ENCODE measurements around the gene RNU6-9.

Gene RNU6-9

DNA sequence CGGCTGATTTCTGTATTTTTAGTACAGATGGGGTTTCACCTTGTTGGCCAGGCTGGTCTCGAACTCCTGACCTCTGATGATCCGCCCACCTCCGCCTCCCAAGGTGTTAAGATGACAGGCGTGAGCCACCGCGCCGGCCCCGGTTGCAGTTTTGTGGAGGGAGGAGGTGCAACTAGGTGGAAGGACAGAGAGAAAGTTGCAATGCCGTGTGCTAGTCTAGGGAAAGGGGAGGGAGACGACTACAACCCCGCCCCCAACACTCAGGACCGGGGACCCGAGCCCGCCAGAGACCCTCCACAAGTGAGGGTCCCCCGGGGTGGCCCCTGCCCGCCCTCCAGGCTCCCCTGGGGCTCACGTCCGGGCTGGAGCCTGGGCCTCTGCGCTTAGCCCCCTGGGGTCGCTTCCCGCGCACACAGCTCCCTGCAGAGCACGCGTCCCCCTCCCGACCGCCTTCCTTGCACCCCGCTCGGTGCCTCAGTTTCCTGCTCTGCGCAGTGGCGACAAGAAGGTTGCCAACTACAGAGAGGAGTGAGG, 31.3 kb downstream of the RNU6-9 start:
- Histone ChIP-seq H3K4me1 (ENCODE audit: control insufficient read depth, insufficient read depth, low read length) (peaks cover 36% of the 10 kb centered on the region), H3K36me3 (ENCODE audit: control insufficient read depth in 2 of 2, insufficient read depth in 2 of 2, low read length in 2 of 2) (no peaks in the 10 kb centered on the region), H3K27ac (ENCODE audit: low read length) (no peak overlapping the region), H3K4me3 (ENCODE audit: low read length in 2 of 2) (peak overlapping the region; percentile 76 to 81), H3K9ac (ENCODE audit: low read length in 2 of 2) (peak overlapping the region; percentile 25 to 36), H3K9me3 (ENCODE audit: control insufficient read depth in 2 of 2, low read length in 2 of 2) (no peaks in the 10 kb centered on the region), H3K27me3 (ENCODE audit: control insufficient read depth in 1 of 2, insufficient read depth in 2 of 2, low read length in 2 of 2) (peaks cover 7 to 18% of the 10 kb centered on the region in 2 donors)

DNA sequence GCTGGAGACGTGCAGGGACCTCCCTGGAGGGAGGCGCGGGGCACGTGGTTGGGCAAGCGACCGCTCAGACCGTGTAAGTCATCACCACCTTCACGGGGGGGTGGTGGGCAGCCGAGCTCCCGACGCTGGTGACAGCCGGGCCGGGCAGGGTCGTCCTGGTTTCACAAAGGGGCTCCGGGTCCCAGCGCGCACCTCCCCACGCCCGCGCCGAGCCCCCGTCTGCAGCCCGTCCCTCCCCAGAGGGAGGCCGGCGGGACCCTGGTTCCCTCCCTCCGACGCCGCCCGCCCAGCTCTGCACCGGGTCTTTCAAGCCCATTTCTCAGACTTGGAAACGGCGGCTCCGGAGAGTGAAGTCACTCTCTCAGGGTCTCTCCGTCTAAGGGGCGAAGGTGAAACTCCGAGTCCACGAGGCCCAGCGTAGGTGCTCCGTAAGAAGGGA, 31.8 kb downstream of the RNU6-9 start:
- Histone ChIP-seq H3K27ac (ENCODE audit: low read length) (peak overlapping the region; percentile 31), H3K4me3 (ENCODE audit: low read length in 2 of 2) (peak overlapping the region; percentile 76 to 81), H3K9me3 (ENCODE audit: control insufficient read depth in 2 of 2, low read length in 2 of 2) (no peaks in the 10 kb centered on the region), H3K9ac (ENCODE audit: low read length in 2 of 2) (peak overlapping the region; percentile 25 to 36), H3K27me3 (ENCODE audit: control insufficient read depth in 1 of 2, insufficient read depth in 2 of 2, low read length in 2 of 2) (peaks cover 6 to 13% of the 10 kb centered on the region in 2 donors), H3K36me3 (ENCODE audit: control insufficient read depth in 2 of 2, insufficient read depth in 2 of 2, low read length in 2 of 2) (no peaks in the 10 kb centered on the region), H3K4me1 (ENCODE audit: control insufficient read depth, insufficient read depth, low read length) (peaks cover 31% of the 10 kb centered on the region)

DNA sequence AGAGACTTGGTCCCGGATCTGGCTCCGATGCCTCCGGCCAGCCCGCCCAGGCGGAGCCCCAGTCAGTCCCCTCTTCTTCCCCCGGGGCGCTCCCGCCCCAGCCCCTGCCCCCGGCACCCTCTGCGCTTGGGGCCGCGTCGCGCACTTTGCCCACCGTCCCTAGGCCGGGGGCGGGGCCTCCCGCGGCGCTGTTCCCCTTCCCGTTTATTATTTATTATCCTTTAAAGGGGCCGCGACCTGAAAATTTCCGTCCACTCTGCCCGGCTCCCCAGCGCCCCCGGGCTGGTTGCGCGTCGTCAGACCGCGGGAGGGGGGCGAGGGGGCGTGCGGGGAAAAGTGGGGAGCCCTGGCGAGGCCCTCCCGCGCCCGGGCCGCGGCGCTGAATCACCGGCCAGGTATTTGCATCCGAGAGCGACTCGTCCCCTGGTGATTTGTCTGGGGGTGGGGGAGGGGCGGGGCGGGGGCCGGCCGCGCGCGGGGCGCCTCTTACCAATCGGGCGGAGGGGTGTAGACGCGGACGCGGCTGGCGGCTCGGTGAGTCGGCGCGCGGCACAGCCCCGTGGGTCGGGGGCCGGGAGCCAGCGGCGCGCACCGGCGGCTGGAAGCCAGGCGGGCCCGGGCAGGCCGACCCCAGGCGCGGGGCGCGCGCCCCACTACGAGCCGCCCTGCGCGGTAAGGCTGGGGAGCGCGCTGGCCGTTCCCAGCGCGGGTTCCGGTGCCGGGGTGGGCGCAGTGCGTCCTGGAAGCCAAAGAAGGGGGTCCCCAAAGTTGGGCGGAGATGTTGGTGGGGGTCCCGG, 32.4 kb downstream of the RNU6-9 start, which contains the start of gene ARID3A:
ARID3A (plus strand) TSS at position 510 of the 797 bp plus-strand sequence. CDS start 3,494 bp downstream, outside the sequence.
- Histone ChIP-seq H3K9me3 (ENCODE audit: control insufficient read depth in 2 of 2, low read length in 2 of 2) (no peaks in the 10 kb centered on the region), H3K36me3 (ENCODE audit: control insufficient read depth in 2 of 2, insufficient read depth in 2 of 2, low read length in 2 of 2) (no peaks in the 10 kb centered on the region), H3K4me1 (ENCODE audit: control insufficient read depth, insufficient read depth, low read length) (peaks cover 28% of the 10 kb centered on the region), H3K27me3 (ENCODE audit: control insufficient read depth in 1 of 2, insufficient read depth in 2 of 2, low read length in 2 of 2) (peaks cover 4 to 7% of the 10 kb centered on the region in 2 donors), H3K4me3 (ENCODE audit: low read length in 2 of 2) (peak within 1 kb of the TSS; percentile 76 to 81), H3K27ac (ENCODE audit: low read length) (peak within 1 kb of the TSS; percentile 41), H3K9ac (ENCODE audit: low read length in 2 of 2) (peak within 1 kb of the TSS; percentile 64 to 73)

DNA sequence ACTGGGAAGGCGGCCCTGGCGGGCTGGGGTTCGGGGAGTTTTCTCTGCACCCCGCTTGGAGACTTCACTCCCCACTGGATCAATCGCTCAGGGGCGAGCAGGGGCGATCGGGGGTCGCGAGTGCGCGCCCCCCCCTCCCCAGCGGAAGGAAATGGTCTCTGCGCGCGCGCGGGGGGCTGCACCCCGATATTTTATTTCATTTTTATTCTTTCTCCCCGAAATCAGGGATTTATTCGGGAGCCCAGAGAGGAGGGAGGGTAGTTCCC, 33.0 kb downstream of the RNU6-9 start:
- Histone ChIP-seq H3K36me3 (ENCODE audit: control insufficient read depth in 2 of 2, insufficient read depth in 2 of 2, low read length in 2 of 2) (no peaks in the 10 kb centered on the region), H3K9me3 (ENCODE audit: control insufficient read depth in 2 of 2, low read length in 2 of 2) (no peaks in the 10 kb centered on the region), H3K27me3 (ENCODE audit: control insufficient read depth in 1 of 2, insufficient read depth in 2 of 2, low read length in 2 of 2) (peaks cover 2% of the 10 kb centered on the region in 2 donors), H3K4me1 (ENCODE audit: control insufficient read depth, insufficient read depth, low read length) (peaks cover 27% of the 10 kb centered on the region), H3K4me3 (ENCODE audit: low read length in 2 of 2) (peak overlapping the region; percentile 76 to 81), H3K9ac (ENCODE audit: low read length in 2 of 2) (peak overlapping the region; percentile 64 to 73), H3K27ac (ENCODE audit: low read length) (peak overlapping the region; percentile 41)

DNA sequence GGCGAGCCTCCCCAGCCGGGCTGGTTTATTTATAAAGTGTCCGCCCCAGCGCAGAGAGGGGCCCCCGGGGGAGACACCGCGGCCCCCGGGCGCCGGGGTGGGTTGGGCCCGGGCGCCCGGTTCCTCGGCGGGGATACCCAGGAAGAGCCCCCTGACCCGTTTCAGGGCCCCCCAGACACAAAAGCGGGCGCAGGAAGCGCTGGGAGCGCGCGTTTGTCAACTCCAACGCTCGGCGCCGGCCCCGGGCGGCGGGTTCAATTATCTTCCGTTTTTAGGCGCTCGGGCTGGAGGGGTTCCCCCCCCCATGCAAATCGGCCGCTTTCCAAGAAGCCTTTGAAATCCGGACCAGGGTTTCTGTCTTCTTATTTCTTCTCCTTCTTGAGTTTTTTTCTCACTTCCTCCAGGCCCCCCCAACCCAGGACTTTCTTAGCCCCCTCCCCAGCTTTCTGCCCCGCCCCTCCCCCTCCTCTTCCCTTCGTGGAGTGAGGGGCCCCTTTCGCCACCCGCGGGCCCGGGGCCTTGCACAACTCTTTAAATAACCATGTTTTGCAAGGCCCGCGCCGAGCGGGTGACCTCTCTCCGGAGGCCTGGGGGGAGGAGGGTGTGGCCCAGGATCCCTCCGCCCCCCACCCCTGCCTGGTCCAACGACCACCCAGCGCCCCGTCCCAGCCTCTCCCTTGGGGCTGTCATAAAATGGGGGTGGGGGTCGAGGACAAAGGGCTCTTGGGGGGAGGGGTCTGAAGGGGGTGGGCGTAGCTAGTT, 33.5 kb downstream of the RNU6-9 start:
- H3K36me3 ChIP-seq (ENCODE audit: control insufficient read depth in 2 of 2, insufficient read depth in 2 of 2, low read length in 2 of 2): no peaks in the 10 kb centered on the region
- H3K27ac ChIP-seq (ENCODE audit: low read length): peak overlapping the region; percentile 41
- no peaks in the 10 kb centered on the region for H3K27me3 ChIP-seq (ENCODE audit: control insufficient read depth in 1 of 2, insufficient read depth in 2 of 2, low read length in 2 of 2)
- H3K4me1 ChIP-seq (ENCODE audit: control insufficient read depth, insufficient read depth, low read length): peaks cover 25% of the 10 kb centered on the region
- peak overlapping the region; percentile 64 to 73 for H3K9ac ChIP-seq (ENCODE audit: low read length in 2 of 2)
- H3K9me3 ChIP-seq (ENCODE audit: control insufficient read depth in 2 of 2, low read length in 2 of 2): no peaks in the 10 kb centered on the region
- peak overlapping the region; percentile 76 to 81 for H3K4me3 ChIP-seq (ENCODE audit: low read length in 2 of 2)

DNA sequence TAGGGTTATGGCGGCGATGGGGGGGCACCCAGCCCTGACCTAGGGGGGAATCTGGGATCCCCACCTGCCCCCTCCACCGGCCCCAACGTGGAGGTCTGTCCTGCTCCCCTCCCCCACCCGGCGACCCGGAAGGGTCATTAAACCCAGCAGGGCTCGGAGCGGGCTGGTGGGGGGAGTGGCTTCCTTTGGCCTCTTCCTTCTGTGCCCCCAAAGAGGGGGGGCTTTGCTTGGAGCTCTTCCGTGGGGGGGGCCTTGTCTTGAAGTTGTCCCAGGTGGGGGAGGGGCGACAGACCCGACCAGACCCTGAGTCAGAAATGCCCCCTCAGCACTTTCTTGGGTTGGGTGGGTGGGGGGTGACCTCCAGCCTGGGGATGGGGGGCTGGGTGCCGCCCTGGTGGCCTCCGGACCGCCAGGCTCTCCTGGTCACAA, 34.1 kb downstream of the RNU6-9 start:
- no peaks in the 10 kb centered on the region for H3K36me3 ChIP-seq (ENCODE audit: control insufficient read depth in 2 of 2, insufficient read depth in 2 of 2, low read length in 2 of 2)
- H3K4me3 ChIP-seq (ENCODE audit: low read length in 2 of 2): peak overlapping the region in 1 of 2 donors; percentile 35
- no peaks in the 10 kb centered on the region for H3K9me3 ChIP-seq (ENCODE audit: control insufficient read depth in 2 of 2, low read length in 2 of 2)
- H3K9ac ChIP-seq (ENCODE audit: low read length in 2 of 2): peak overlapping the region in 1 of 2 donors; percentile 73
- H3K27ac ChIP-seq (ENCODE audit: low read length): no peak overlapping the region
- peaks cover 28% of the 10 kb centered on the region for H3K4me1 ChIP-seq (ENCODE audit: control insufficient read depth, insufficient read depth, low read length)
- H3K27me3 ChIP-seq (ENCODE audit: control insufficient read depth in 1 of 2, insufficient read depth in 2 of 2, low read length in 2 of 2): no peaks in the 10 kb centered on the region

DNA sequence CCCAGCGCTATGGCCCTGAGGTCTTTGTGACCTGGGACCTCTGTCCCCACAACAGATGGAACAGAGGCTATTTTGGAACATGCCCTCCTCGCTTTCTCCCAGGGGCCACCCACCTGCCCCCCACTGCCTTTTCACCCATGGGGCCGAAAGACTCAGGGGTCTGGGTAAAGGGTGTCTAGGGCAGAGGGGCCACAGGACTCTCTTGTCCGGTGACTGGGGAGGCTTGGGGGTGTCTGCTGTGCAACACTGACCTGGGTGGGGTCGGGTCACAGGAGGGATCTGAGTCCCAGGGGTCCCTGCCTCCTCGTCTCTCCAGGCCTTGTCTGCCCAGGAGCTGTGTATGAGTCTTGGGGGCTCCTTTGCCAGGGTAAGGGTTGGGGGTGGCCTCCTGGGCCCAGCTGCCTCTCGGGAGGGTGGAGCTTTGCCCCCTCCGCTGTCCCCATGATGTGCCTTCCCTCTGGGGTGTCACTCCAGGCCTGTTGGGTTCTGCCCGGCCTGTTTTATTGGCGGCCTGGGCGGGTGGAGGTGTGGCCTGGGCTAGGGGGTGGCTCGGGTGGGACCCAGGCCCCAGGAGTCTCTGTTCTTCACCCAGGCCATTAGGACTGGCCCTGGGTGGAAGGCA, 34.6 kb downstream of the RNU6-9 start:
- no peaks in the 10 kb centered on the region for H3K27me3 ChIP-seq (ENCODE audit: control insufficient read depth in 1 of 2, insufficient read depth in 2 of 2, low read length in 2 of 2)
- H3K27ac ChIP-seq (ENCODE audit: low read length): no peak overlapping the region
- no peak overlapping the region for H3K9ac ChIP-seq (ENCODE audit: low read length in 2 of 2)
- H3K9me3 ChIP-seq (ENCODE audit: control insufficient read depth in 2 of 2, low read length in 2 of 2): no peaks in the 10 kb centered on the region
- H3K4me3 ChIP-seq (ENCODE audit: low read length in 2 of 2): no peak overlapping the region
- no peaks in the 10 kb centered on the region for H3K36me3 ChIP-seq (ENCODE audit: control insufficient read depth in 2 of 2, insufficient read depth in 2 of 2, low read length in 2 of 2)
- peaks cover 33% of the 10 kb centered on the region for H3K4me1 ChIP-seq (ENCODE audit: control insufficient read depth, insufficient read depth, low read length)

DNA sequence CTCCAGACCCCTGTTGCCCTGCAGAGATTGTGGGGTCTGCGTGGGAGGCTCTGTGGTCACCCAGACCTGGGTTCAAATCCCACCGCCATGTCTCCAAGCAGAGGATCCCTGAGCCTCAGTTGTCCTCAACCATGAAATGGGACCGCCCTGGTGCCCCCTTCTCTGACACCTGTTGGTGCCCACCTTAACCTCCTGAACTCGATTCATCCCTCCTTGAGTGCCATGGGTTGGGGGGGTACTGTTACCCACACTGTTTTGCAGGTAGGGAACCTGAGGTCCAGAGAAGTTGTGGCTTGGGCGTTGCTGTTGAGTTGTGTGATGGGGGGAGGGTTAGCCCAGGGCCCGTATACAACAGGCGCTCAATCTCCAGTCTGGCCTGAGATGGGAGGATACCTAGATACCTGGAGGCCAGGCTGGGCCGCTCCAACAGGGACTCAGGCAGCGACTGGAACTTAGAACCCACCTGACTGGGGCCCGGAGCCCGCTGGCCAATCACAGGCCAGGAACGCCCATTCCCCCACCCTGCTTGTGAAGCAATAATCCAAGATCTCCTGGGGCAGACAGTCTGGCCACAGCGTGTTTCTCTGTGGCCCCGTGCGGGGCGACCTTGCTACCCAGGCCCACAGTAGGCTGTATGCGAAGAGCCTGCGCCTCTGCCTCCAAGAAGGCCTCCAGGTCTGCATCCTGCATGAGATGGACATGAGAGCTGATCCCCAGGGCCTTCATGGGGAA, 35.4 kb downstream of the RNU6-9 start:
- H3K9ac ChIP-seq (ENCODE audit: low read length in 2 of 2): no peak overlapping the region
- no peaks in the 10 kb centered on the region for H3K27me3 ChIP-seq (ENCODE audit: control insufficient read depth in 1 of 2, insufficient read depth in 2 of 2, low read length in 2 of 2)
- H3K9me3 ChIP-seq (ENCODE audit: control insufficient read depth in 2 of 2, low read length in 2 of 2): no peaks in the 10 kb centered on the region
- no peak overlapping the region for H3K27ac ChIP-seq (ENCODE audit: low read length)
- H3K36me3 ChIP-seq (ENCODE audit: control insufficient read depth in 2 of 2, insufficient read depth in 2 of 2, low read length in 2 of 2): no peaks in the 10 kb centered on the region
- peaks cover 41% of the 10 kb centered on the region for H3K4me1 ChIP-seq (ENCODE audit: control insufficient read depth, insufficient read depth, low read length)
- H3K4me3 ChIP-seq (ENCODE audit: low read length in 2 of 2): no peak overlapping the region

DNA sequence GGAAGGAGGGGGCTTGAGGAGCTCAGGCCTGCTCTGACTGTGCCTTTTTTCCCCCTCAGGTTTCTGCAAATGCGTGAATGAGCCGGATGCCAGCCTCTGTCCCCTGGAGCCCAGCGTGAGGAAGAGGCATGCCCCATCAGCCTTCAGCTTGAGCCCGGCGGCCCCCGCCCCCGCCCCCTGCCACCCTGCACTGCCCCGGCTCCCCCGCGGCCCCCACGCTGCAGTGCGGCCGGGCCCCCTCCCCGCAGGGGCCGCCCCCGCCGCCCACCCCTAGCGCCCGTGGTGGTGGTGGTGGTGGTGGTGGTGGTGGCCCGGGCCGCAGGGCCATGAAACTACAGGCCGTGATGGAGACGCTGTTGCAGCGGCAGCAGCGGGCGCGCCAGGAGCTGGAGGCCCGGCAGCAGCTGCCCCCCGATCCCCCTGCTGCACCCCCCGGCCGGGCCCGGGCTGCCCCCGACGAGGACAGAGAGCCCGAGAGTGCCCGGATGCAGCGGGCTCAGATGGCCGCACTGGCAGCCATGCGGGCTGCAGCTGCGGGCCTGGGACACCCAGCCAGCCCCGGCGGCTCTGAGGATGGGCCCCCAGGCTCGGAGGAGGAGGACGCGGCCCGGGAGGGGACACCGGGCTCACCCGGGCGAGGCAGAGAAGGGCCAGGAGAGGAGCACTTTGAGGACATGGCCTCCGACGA, 36.1 kb downstream of the RNU6-9 start:
- Histone ChIP-seq H3K27ac (ENCODE audit: low read length) (no peak overlapping the region), H3K27me3 (ENCODE audit: control insufficient read depth in 1 of 2, insufficient read depth in 2 of 2, low read length in 2 of 2) (no peaks in the 10 kb centered on the region), H3K4me1 (ENCODE audit: control insufficient read depth, insufficient read depth, low read length) (peaks cover 48% of the 10 kb centered on the region), H3K36me3 (ENCODE audit: control insufficient read depth in 2 of 2, insufficient read depth in 2 of 2, low read length in 2 of 2) (no peaks in the 10 kb centered on the region), H3K9ac (ENCODE audit: low read length in 2 of 2) (no peak overlapping the region), H3K4me3 (ENCODE audit: low read length in 2 of 2) (no peak overlapping the region), H3K9me3 (ENCODE audit: control insufficient read depth in 2 of 2, low read length in 2 of 2) (no peaks in the 10 kb centered on the region)

DNA sequence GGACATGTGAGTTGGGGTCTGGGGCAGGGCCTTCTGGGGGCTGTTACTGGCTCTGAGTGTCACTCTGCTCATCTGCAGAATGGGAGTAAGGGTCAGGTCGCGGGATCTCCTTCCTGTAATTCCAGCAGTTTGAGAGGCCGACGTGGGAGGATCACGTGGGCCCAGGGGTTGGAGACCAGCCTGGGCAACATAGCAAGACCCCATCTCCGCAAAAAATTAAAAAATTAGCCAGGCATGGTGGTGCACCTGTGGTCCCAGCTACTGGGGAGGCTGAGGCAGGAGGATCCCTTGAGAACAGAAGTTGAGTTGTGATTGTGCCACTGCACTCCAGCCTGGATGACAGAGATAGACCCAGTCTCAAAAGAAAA, 36.6 kb downstream of the RNU6-9 start:
- H3K9me3 ChIP-seq (ENCODE audit: control insufficient read depth in 2 of 2, low read length in 2 of 2): no peaks in the 10 kb centered on the region
- no peak overlapping the region for H3K27ac ChIP-seq (ENCODE audit: low read length)
- peaks cover 49% of the 10 kb centered on the region for H3K4me1 ChIP-seq (ENCODE audit: control insufficient read depth, insufficient read depth, low read length)
- H3K9ac ChIP-seq (ENCODE audit: low read length in 2 of 2): no peak overlapping the region
- H3K36me3 ChIP-seq (ENCODE audit: control insufficient read depth in 2 of 2, insufficient read depth in 2 of 2, low read length in 2 of 2): no peaks in the 10 kb centered on the region
- no peak overlapping the region for H3K4me3 ChIP-seq (ENCODE audit: low read length in 2 of 2)
- no peaks in the 10 kb centered on the region for H3K27me3 ChIP-seq (ENCODE audit: control insufficient read depth in 1 of 2, insufficient read depth in 2 of 2, low read length in 2 of 2)
